ENCODE results near the gene DVL1. TPM values are rescaled to one million over a fixed set of nuclear protein-coding genes. Genes with fewer than 3 reads are reported as not detected.
A peak's percentile ranks its signal among the peaks of the same experiment; 100 is the strongest.

The DVL1 gene
- total and polyA plus RNA-seq, 8 donors: 41.3 to 229 (median 72.2) TPM

DNA sequence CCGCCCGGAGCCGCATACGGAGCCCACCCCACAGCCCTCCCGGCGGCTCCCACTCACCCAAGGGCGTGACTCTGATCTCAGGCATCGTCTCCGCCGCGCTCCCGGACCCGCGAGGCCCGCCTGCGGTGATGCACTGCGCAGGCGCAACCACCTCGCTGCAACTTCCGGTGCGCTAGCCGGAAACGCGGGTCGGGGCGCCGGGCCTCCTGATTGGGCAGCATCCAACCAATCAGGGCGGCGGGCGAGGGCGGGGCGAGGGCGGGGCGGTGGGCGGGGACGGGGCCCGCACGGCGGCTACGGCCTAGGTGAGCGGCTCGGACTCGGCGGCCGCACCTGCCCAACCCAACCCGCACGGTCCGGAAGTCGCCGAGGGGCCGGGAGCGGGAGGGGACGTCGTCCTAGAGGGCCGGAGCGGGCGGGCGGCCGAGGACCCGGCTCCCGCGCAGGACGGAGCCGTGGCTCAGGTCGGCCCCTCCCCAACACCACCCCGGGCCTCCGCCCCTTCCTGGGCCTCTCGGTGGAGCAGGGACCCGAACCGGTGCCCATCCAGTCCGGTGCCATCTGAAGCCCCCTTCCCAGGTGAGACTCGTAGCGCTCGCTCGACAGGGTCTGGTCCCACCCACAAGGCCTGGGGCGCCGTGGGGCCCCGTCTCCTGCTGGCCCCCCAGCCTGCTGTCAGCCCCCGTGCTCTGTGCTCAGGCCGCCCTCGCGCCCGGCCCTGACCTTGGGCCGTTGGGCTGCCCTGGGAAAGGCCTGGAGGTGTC is 24.5 kb downstream of the DVL1 start, which contains the start of the genes CPTP and INTS11:
CPTP (plus strand) TSS at position 279 of the 764 bp plus-strand sequence. CDS start 2,109 bp downstream, outside the sequence.
INTS11 (minus strand) TSS at position 137 of the 764 bp plus-strand sequence; CDS start at position 85, 52 bp downstream.
- Histone ChIP-seq H3K27me3 (no peaks in the 10 kb centered on the region), H3K4me3 (peak within 1 kb of the TSS; percentile 97 to 99 (median 98)), H3K27ac (peak within 1 kb of the TSS; percentile 86 to 96 (median 90)), H3K9me3 (no peaks in the 10 kb centered on the region), H3K36me3 (peaks cover 17 to 59% (median 46%) of the 10 kb centered on the region in 4 donors), H3K4me1 (peaks cover 39 to 63% (median 62%) of the 10 kb centered on the region in 4 donors)
- 0 to 2% (median 0%) methylated on average over 2 to 81 of the region's 84 CpGs; no CpG with 5 or more reads in 1 of the 5 donors for WGBS, 5 donors
- peak; percentile 95 to 98 for DNase-seq
- TF ChIP-seq POLR2A (IDR thresholded peaks at IDR 0.05) (peak in 1 of 4 donors; percentile 18), EP300 (IDR thresholded peaks at IDR 0.05) (no peak), POLR2AphosphoS5 (IDR thresholded peaks at IDR 0.05) (peak; percentile 88 to 91 (median 89))
- TF ChIP-seq, protein P1, sequence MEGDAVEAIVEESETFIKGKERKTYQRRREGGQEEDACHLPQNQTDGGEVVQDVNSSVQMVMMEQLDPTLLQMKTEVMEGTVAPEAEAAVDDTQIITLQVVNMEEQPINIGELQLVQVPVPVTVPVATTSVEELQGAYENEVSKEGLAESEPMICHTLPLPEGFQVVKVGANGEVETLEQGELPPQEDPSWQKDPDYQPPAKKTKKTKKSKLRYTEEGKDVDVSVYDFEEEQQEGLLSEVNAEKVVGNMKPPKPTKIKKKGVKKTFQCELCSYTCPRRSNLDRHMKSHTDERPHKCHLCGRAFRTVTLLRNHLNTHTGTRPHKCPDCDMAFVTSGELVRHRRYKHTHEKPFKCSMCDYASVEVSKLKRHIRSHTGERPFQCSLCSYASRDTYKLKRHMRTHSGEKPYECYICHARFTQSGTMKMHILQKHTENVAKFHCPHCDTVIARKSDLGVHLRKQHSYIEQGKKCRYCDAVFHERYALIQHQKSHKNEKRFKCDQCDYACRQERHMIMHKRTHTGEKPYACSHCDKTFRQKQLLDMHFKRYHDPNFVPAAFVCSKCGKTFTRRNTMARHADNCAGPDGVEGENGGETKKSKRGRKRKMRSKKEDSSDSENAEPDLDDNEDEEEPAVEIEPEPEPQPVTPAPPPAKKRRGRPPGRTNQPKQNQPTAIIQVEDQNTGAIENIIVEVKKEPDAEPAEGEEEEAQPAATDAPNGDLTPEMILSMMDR (IDR thresholded peaks at IDR 0.05): no peak
- intact Hi-C loops (cut with DNase I; ENCODE audit: low total_unique reads): no loop called here

DNA sequence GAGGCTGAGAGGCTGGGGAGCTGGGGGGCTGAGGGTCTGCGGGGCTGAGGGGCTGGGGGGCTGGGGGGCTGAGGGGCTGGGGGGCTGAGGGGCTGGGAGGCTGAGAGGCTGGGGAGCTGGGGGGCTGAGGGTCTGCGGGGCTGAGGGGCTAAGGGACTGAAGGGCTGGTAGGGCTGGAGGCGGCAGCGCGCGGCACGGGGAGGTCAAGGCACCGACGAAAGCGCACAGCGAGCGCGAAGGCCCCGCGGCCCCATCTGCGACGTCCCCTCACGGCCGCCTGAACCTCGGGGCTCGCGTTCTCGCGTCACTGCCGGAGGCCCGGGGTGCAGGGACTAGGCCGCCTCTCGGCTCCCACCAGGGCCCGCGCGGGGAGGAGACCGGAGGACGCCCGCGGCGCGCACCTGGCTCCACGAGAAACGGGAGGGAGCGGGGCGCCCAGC is 25.1 kb downstream of the DVL1 start:
- peak overlapping the region; percentile 97 to 99 (median 98) for H3K4me3 ChIP-seq
- intact Hi-C loops (cut with DNase I; ENCODE audit: low total_unique reads): no loop called here
- peaks cover 40 to 67% (median 65%) of the 10 kb centered on the region in 4 donors for H3K4me1 ChIP-seq
- 0 to 1% (median 0%) methylated on average over 1 to 40 of the region's 41 CpGs for WGBS, 5 donors
- peak overlapping the region; percentile 82 to 96 (median 89) for H3K27ac ChIP-seq
- TF ChIP-seq EP300 (IDR thresholded peaks at IDR 0.05) (no peak), POLR2A (IDR thresholded peaks at IDR 0.05) (no peak), POLR2AphosphoS5 (IDR thresholded peaks at IDR 0.05) (no peak)
- TF ChIP-seq, protein P1 (IDR thresholded peaks at IDR 0.05): no peak
- peaks cover 21 to 64% (median 52%) of the 10 kb centered on the region in 4 donors for H3K36me3 ChIP-seq
- no peaks in the 10 kb centered on the region for H3K27me3 ChIP-seq
- H3K9me3 ChIP-seq: no peaks in the 10 kb centered on the region
- DNase-seq: no peak

DNA sequence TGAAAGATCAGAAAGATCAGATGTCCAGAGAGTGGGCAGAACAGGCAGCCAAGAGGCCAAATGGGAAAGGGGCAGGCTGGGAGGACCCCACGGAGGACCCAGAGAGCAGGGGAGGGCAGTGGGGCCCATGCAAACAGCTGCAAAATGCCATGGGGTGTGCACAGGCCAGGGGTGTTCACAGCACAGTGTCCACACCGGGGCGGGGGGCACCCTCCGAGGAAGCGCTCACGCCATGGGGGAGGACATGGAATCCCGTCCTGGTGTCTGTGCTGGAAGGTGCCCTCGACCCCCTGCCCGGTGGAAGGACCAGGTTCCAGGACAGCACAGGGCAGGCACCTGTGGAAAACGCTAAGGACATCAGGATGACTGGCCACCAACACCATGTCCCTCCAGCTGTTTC is 26.3 kb downstream of the DVL1 start:
- H3K4me1 ChIP-seq: peaks cover 52 to 78% (median 77%) of the 10 kb centered on the region in 4 donors
- no peaks in the 10 kb centered on the region for H3K9me3 ChIP-seq
- no peaks in the 10 kb centered on the region for H3K27me3 ChIP-seq
- TF ChIP-seq, protein P1 (IDR thresholded peaks at IDR 0.05): no peak
- TF ChIP-seq EP300 (IDR thresholded peaks at IDR 0.05) (no peak), POLR2AphosphoS5 (IDR thresholded peaks at IDR 0.05) (no peak), POLR2A (IDR thresholded peaks at IDR 0.05) (no peak)
- intact Hi-C loops (cut with DNase I; ENCODE audit: low total_unique reads): no loop called here
- peaks cover 17 to 57% (median 49%) of the 10 kb centered on the region in 4 donors for H3K36me3 ChIP-seq
- peak overlapping the region in 1 of 4 donors; percentile 24 for H3K4me3 ChIP-seq
- H3K27ac ChIP-seq: no peak overlapping the region
- WGBS, 5 donors: 84 to 91% (median 85%) methylated on average over 9 to 10 of the region's 10 CpGs
- DNase-seq: no peak

DNA sequence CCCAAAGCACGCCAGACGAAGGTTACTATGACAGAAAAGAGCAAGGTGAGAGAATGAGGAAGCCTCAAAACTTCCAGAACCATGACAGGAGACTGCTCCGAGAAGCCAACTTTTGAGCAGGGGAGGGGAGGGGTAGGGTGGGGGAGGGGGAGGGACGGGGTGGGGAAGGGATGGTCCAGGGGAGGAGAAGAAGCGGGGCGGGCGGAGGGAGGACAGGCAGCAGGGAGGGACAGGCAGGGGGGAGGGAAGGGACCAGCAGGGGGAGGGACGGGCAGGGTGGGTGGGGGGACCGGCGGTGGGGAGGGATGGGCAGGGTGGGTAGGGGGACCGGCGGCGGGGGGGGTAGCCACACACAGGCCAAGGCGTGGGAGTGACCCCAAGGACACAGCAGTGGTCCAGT is 26.8 kb downstream of the DVL1 start:
- WGBS, 5 donors: 81 to 98% (median 89%) methylated on average over 4 to 14 of the region's 14 CpGs
- Histone ChIP-seq H3K27ac (peak overlapping the region in 1 of 5 donors; percentile 4), H3K36me3 (peaks cover 12 to 54% (median 46%) of the 10 kb centered on the region in 4 donors)

More for the DNA sequence above, 26.8 kb downstream of the DVL1 start:
- no peak for DNase-seq
- intact Hi-C loops (cut with DNase I; ENCODE audit: low total_unique reads): no loop called here
- no peaks in the 10 kb centered on the region for H3K9me3 ChIP-seq
- TF ChIP-seq, protein P1 (IDR thresholded peaks at IDR 0.05): no peak
- TF ChIP-seq EP300 (IDR thresholded peaks at IDR 0.05) (no peak), POLR2A (IDR thresholded peaks at IDR 0.05) (no peak), POLR2AphosphoS5 (IDR thresholded peaks at IDR 0.05) (no peak)
- no peaks in the 10 kb centered on the region for H3K27me3 ChIP-seq
- H3K4me3 ChIP-seq: peak overlapping the region in 1 of 4 donors; percentile 24
- peaks cover 57 to 84% (median 82%) of the 10 kb centered on the region in 4 donors for H3K4me1 ChIP-seq
